Panc1 (cell line): Measurements from ENCODE around the gene IGFALS. TPM values are rescaled to one million over a fixed set of nuclear protein-coding genes. Genes with fewer than 3 reads are reported as not detected.

Experiments
- ATAC-seq: fragments of 200-7000 bp; cut with Tn5 transposase; 2 replicates; pipeline ENCODE4 v1.9.1; 2020; ENCODE audit warnings: mild to moderate bottlenecking, moderate library complexity
- BruUV-seq: library from RNA; stranded (reverse); fragments of 400-500 nt; replicated peaks from 2 replicates; lab custom pipeline; 2021; lab: Mats Ljungman, UMichigan
- CTCF ChIA-PET: fragments of 300-600 bp; sonication (Branson Sonifier 250); formaldehyde crosslinking; loops from one replicate; lab custom pipeline; 2022; ENCODE audit warnings: antibody characterized with exemption; lab: Charles Lee
- POLR2A ChIA-PET: fragments of 300-600 bp; sonication (Branson Sonifier 250); formaldehyde crosslinking; loops from one replicate; lab custom pipeline; 2022; ENCODE audit warnings: antibody characterized with exemption; lab: Charles Lee
- DNase-seq: peaks from one replicate; pipeline ENCODE4 v3.0.0-alpha.2; 2010; ENCODE audit warnings: low read depth, low spot score
- H3K27ac ChIP-seq: 2 replicates; pipeline ENCODE4 v1.5.1; 2011; ENCODE audit warnings: mild to moderate bottlenecking, low read length, inconsistent platforms
- H3K27me3 ChIP-seq: fragments of 200-500 bp; sonication (Bioruptor generic); 2 replicates; pipeline ENCODE4 v1.6.0; 2014; ENCODE audit warnings: low read length, inconsistent platforms; ENCODE audit not compliant: control insufficient read depth, insufficient read depth
- H3K36me3 ChIP-seq: fragments of 200-500 bp; sonication (Bioruptor generic); 2 replicates; pipeline ENCODE4 v1.5.1; 2014; ENCODE audit warnings: inconsistent platforms, mild to moderate bottlenecking, low read length, moderate library complexity; ENCODE audit not compliant: control insufficient read depth, insufficient read depth
- H3K4me1 ChIP-seq: 2 replicates; pipeline ENCODE4 v1.5.1; 2011; ENCODE audit warnings: inconsistent platforms, mild to moderate bottlenecking, low read length, moderate library complexity; ENCODE audit not compliant: control insufficient read depth, insufficient read depth
- H3K4me3 ChIP-seq, 2 experiments: 2 replicates each; pipeline ENCODE4 v1.5.1; 2011 to 2012; ENCODE audit warnings: low read depth in 2 of 2, low read length in 2 of 2, mild to moderate bottlenecking in 2 of 2, inconsistent platforms in 1 of 2, moderate library complexity in 1 of 2
- H3K9me3 ChIP-seq: fragments of 200-500 bp; sonication (Bioruptor generic); 2 replicates; pipeline ENCODE4 v1.5.1; 2014; ENCODE audit warnings: low read depth, mild to moderate bottlenecking, inconsistent platforms, low read length, moderate library complexity; ENCODE audit not compliant: control insufficient read depth, insufficient read depth
- CTCF ChIP-seq: fragments of 450-650 bp; IDR thresholded peaks from 2 replicates; pipeline ENCODE4 v1.5.1; 2017; ENCODE audit warnings: mild to moderate bottlenecking
- POLR2AphosphoS5 ChIP-seq: IDR thresholded peaks from 2 replicates; pipeline ENCODE4 v1.6.1; 2012; ENCODE audit warnings: mild to moderate bottlenecking, low read depth, low read length, moderate library complexity
- REST ChIP-seq, 2 experiments: IDR thresholded peaks; 2 replicates each; pipeline ENCODE4 v1.6.1; 2011 to 2012; ENCODE audit warnings: low read depth in 2 of 2, control low read depth in 1 of 2, low read length in 1 of 2, mild to moderate bottlenecking in 1 of 2, moderate library complexity in 1 of 2; ENCODE audit not compliant: insufficient read depth in 1 of 2
- SIN3A ChIP-seq: IDR thresholded peaks from 2 replicates; pipeline ENCODE4 v1.6.1; 2012; ENCODE audit warnings: low read depth, mild to moderate bottlenecking, low read length, moderate library complexity, borderline replicate concordance; ENCODE audit not compliant: insufficient read depth
- TCF7L2 ChIP-seq: IDR thresholded peaks from 2 replicates; pipeline ENCODE4 v1.6.1; 2011; ENCODE audit warnings: mild to moderate bottlenecking, low read depth, low read length, inconsistent platforms
- in situ Hi-C: cut with HindIII; loops from 2 replicates; pipeline ENCODE4 v1.10.0; 2016; ENCODE audit warnings: low sequenced_read_pairs, low pct_unique_long_range_greater_than_20kb
- intact Hi-C: fragments of 100-400 bp; cut with micrococcal nuclease; formaldehyde crosslinking; loops from one replicate; pipeline ENCODE4 v1.10.0; 2022; ENCODE audit not compliant: unreplicated experiment
- total RNA-seq: library from RNA; stranded (reverse); gene quantifications from one replicate; pipeline ENCODE4 v1.2.1, GENCODE V29; 2021; ENCODE audit not compliant: unreplicated experiment

IGFALS gene
- total RNA-seq, 1 experiment from 2014 or later = 0.10 TPM

- DNase-seq = no peak
- no TSS peak for BruUV-seq
- intact Hi-C loops = no loop called here
- H3K4me1 ChIP-seq = 0 out of 2 replicates have a peak, but pooled peaks cover 3% of the 10 kb centered on the region
- no peaks in the 10 kb centered on the region for H3K36me3 ChIP-seq
- no peaks in the 10 kb centered on the region for H3K27me3 ChIP-seq
- ChIA-PET POLR2A (no interaction called here), CTCF (no interaction called here)
- TF ChIP-seq POLR2AphosphoS5 (no peak), TCF7L2 (no peak), CTCF (no peak), SIN3A (no peak), REST (IDR thresholded peaks at IDR 0.05; ENCODE audit: insufficient read depth in 1 of 2, low read depth in 2 of 2, low read length in 1 of 2) (no peak)
- ATAC-seq = 0 out of 2 replicates have a peak, but pooled peaks have one; percentile 11
- no peak overlapping the region for H3K27ac ChIP-seq
- H3K9me3 ChIP-seq = no peaks in the 10 kb centered on the region
- no peak overlapping the region for H3K4me3 ChIP-seq
- in situ Hi-C loops = no loop called here
Observed at GRCh38 chr16:1788708-1789100, 4.8 kb downstream of the IGFALS start.

- POLR2A ChIA-PET = no interaction called here
- CTCF ChIA-PET = interaction anchor here (0.6 kb wide), 1 partner anchor 104 kb away, joined by 7 read pairs; no protein-coding TSS in a partner anchor
- ATAC-seq = no peak
Observed at GRCh38 chr16:1788095-1788707, 5.3 kb downstream of the IGFALS start.

More at GRCh38 chr16:1788095-1788707, 5.3 kb downstream of the IGFALS start:
- no peak overlapping the region for H3K4me3 ChIP-seq
- peaks cover 2% of the 10 kb centered on the region; the same call in 1 of the 2 replicates for H3K36me3 ChIP-seq
- no peaks in the 10 kb centered on the region for H3K27me3 ChIP-seq
- BruUV-seq = no TSS peak
- no peak for DNase-seq
- no peak for TF ChIP-seq TCF7L2
- TF ChIP-seq POLR2AphosphoS5 = no peak
- TF ChIP-seq CTCF = no peak
- TF ChIP-seq REST (IDR thresholded peaks at IDR 0.05; ENCODE audit: insufficient read depth in 1 of 2, low read depth in 2 of 2, low read length in 1 of 2) = no peak
- TF ChIP-seq SIN3A = no peak
- in situ Hi-C loops = no loop called here
- no peak overlapping the region for H3K27ac ChIP-seq
- intact Hi-C loops = no loop called here
- no peaks in the 10 kb centered on the region for H3K9me3 ChIP-seq
- 0 out of 2 replicates have a peak, but pooled peaks cover under 1% of the 10 kb centered on the region for H3K4me1 ChIP-seq
